ENCODE measurements around the gene CBX4.
A peak's percentile ranks its signal among the peaks of the same experiment; 100 is the strongest.

The CBX4 gene

DNA sequence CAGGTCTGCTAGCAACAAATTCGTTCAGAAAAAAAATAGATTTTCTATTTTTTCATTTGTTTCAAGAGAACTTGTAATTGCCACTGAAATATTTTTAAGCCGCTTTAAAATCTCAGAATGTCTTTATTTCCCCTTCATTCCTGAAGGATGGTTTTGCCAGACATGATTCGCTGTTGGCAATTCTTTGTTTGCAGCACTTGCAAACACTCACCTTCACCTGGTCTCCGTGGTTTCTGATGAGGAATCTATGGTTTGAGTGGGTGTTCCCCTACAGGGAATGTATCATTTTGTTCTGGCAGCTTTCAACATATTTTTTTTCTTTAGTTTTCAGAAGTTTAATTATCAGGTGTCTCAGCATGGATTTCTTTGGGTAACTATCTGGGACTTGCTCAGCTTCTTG is 36.3 kb upstream of the CBX4 start:
- DNase-seq (ENCODE audit: low read depth in 2 of 2), result no peak
- TF ChIP-seq, protein P1, sequence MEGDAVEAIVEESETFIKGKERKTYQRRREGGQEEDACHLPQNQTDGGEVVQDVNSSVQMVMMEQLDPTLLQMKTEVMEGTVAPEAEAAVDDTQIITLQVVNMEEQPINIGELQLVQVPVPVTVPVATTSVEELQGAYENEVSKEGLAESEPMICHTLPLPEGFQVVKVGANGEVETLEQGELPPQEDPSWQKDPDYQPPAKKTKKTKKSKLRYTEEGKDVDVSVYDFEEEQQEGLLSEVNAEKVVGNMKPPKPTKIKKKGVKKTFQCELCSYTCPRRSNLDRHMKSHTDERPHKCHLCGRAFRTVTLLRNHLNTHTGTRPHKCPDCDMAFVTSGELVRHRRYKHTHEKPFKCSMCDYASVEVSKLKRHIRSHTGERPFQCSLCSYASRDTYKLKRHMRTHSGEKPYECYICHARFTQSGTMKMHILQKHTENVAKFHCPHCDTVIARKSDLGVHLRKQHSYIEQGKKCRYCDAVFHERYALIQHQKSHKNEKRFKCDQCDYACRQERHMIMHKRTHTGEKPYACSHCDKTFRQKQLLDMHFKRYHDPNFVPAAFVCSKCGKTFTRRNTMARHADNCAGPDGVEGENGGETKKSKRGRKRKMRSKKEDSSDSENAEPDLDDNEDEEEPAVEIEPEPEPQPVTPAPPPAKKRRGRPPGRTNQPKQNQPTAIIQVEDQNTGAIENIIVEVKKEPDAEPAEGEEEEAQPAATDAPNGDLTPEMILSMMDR (IDR thresholded peaks at IDR 0.05; ENCODE audit: low read depth, low read length), result no peak
- H3K4me3 ChIP-seq (replicated peaks in 1 of 2; ENCODE audit: low read depth in 2 of 2, low read length in 2 of 2), result no peak overlapping the region

DNA sequence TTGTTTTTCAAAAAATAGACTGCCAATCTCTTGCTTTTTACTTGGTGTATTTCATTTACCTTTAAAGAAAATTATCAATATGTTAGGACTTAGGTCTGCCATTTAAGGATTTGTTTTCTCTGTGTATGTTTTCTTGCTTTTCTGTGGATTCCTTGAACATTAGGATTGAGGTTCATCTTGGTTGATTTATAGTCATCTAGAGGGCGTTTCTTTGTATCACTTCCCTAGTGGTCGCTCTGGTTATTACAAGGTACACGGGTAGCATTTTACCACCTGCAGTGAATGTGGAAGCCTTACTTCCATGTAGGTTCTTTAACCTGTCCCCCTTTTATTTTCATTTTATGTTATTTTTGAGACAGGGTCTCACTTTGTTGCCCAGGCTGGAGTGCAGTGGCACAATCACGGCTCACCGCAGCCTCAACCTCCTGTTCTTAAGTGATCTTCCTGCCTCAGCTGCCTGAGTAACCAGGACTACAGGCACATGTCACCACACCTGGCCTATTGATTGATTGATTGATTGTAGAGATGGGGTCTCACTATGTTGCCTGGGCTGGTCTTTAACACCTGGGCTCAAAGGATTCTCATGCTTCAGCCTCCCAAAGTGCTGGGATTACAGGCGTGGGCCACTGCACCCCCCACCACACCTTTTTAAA is 35.2 kb upstream of the CBX4 start:
- TF ChIP-seq, protein P1 (IDR thresholded peaks at IDR 0.05; ENCODE audit: low read depth, low read length), result peak; percentile 59
- H3K4me3 ChIP-seq (replicated peaks in 1 of 2; ENCODE audit: low read depth in 2 of 2, low read length in 2 of 2), result no peak overlapping the region
- DNase-seq (ENCODE audit: low read depth in 2 of 2), result peak; percentile 39 to 52

DNA sequence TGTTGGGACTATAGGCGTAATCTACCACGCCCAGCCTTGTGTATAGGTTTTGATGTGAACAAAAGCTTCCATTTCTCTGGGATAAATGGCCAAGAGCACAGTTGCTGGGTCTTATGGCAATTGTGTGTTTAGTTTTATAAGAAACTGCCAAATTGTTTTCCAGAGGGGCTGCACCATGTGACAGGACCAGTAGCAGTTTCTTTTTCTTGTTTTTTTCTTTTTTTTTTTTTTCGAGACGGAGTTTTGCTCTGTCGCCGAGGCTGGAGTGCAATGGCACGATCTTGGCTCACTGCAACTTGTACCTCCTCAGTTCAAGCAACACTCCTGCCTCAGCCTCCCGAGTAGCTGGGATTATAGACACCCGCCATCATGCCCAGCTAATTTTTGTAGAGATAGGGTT is 34.3 kb upstream of the CBX4 start:
- no peak overlapping the region for H3K4me3 ChIP-seq (replicated peaks in 1 of 2; ENCODE audit: low read depth in 2 of 2, low read length in 2 of 2)
- no peak for DNase-seq (ENCODE audit: low read depth in 2 of 2)
- TF ChIP-seq, protein P1 (IDR thresholded peaks at IDR 0.05; ENCODE audit: low read depth, low read length), result no peak

DNA sequence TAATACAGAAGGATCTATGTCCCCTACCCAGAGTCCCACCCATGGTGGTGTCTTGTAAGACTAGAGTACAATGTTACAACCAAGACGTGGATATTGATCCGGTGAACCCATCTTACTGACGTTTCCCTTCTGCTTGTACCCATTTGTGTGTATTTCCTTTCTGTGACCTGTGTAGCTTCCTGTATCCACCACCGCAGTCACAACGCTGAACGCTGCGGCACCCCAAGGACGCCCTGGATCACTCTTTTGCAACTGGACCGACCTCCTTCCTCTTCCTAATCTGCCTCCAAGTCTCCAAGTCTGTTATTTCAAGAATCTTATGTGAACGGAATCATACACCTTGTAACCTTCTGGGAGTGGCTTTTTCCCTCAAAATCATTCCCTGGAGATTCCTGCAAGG is 33.5 kb upstream of the CBX4 start:
- DNase-seq (ENCODE audit: low read depth in 2 of 2), result no peak
- TF ChIP-seq, protein P1 (IDR thresholded peaks at IDR 0.05; ENCODE audit: low read depth, low read length), result no peak
- no peak overlapping the region for H3K4me3 ChIP-seq (replicated peaks in 1 of 2; ENCODE audit: low read depth in 2 of 2, low read length in 2 of 2)

DNA sequence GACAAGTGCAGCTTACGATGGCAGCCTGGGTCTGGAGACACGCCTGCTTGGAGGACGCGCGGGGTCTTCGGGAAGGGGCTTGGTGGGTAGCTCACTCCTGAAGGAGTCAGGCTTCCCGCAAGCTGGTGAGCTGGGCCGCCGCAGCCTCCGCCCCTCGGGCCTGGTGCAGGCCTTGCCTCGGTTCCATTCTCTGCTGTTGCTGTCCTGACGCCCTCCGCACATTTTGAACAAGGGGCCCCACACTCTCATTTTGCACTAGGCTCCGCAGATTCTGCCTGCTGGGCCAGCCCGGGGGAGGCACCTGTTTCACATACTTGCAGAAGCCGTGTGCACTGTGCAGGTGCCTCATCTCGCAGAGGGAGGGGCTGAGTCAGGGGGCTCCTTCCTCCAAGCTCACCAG is 31.9 kb upstream of the CBX4 start:
- TF ChIP-seq, protein P1 (IDR thresholded peaks at IDR 0.05; ENCODE audit: low read depth, low read length), result no peak
- DNase-seq (ENCODE audit: low read depth in 2 of 2), result no peak
- H3K4me3 ChIP-seq (replicated peaks in 1 of 2; ENCODE audit: low read depth in 2 of 2, low read length in 2 of 2), result no peak overlapping the region

DNA sequence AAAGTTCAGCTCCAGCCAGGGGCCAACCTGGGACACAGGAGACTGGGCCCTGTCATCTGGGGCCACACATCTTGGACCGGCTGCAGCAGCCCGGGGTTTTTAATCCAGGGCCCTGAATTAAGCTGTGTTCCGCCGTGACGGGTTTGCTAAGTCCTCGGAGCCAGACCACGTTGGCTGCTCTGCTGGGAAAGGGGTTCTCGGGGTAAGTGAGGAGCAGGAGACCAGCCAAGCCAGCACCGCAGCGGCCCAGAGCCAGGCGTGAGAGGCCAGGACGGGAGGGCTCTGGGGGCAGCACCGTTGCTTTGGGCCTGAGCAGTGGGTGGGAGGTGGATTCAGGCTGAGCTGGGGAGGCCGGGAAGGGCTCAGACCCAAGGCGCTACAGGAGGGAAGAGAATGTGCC is 31.3 kb upstream of the CBX4 start:
- TF ChIP-seq, protein P1 (IDR thresholded peaks at IDR 0.05; ENCODE audit: low read depth, low read length), result no peak
- H3K4me3 ChIP-seq (replicated peaks in 1 of 2; ENCODE audit: low read depth in 2 of 2, low read length in 2 of 2), result no peak overlapping the region
- DNase-seq (ENCODE audit: low read depth in 2 of 2), result no peak

Data from cardiac fibroblast (primary cell).